ENCODE measurements around the gene RBFOX2. TPM values are rescaled to one million over a fixed set of nuclear protein-coding genes. Genes with fewer than 3 reads are reported as not detected.

The RBFOX2 gene
- total and polyA plus RNA-seq, 2 experiments from 2014 or later: 88.8 to 131 TPM

GRCh38 chr22:36002084-36002483 lies 26.5 kb downstream of the RBFOX2 start:
- peaks cover 96% of the 10 kb centered on the region for H3K79me2 ChIP-seq (replicated peaks; ENCODE audit: insufficient read depth)
- no peaks in the 10 kb centered on the region for H3K9me3 Mint-ChIP-seq
- H4K20me1 ChIP-seq (replicated peaks; ENCODE audit: insufficient read depth): peaks cover 33% of the 10 kb centered on the region

DNA sequence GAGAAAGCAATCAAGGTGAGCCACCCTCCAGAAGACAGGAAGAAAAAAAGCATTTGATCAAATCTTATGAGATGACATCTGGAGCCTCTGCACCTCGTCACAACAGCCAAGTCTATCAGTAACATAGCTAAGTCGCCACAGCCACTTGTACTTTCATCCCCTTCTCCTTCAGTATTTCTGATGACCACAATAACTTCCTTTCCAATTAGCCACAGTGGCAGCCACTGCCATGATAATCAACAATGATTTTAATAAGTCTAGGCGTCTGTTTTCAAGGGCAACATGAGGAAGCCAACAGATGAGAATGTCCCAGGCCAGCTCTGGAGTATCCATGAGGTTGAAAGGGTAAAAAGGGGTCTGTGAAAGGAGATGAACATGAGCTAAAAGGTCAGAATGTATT lies 29.9 kb downstream of the RBFOX2 start:
- H3F3A ChIP-seq (replicated peaks; ENCODE audit: low read depth): no peaks in the 10 kb centered on the region
- no peak for ATAC-seq
- no peak overlapping the region for H3K4me3 ChIP-seq
- H3K36me3 Mint-ChIP-seq (ENCODE audit: low read depth): peaks cover 3% of the 10 kb centered on the region; the same call in 2 of the 3 replicates
- no peak overlapping the region for H3K27ac ChIP-seq (ENCODE audit: low read depth)
- no peaks in the 10 kb centered on the region for H3K36me3 ChIP-seq (ENCODE audit: insufficient read depth)
- no peak overlapping the region for H3K4me2 ChIP-seq
- no peak overlapping the region for H3K27ac Mint-ChIP-seq
- no peaks in the 10 kb centered on the region; the same call in 2 of the 3 replicates for H3K9me3 Mint-ChIP-seq
- H3K27me3 ChIP-seq (ENCODE audit: insufficient read depth): no peaks in the 10 kb centered on the region
- H3K27me3 Mint-ChIP-seq (ENCODE audit: insufficient read depth, low read depth, poor library complexity): peaks cover 3% of the 10 kb centered on the region
- H3K9me2 ChIP-seq (ENCODE audit: insufficient read depth): no peaks in the 10 kb centered on the region
- no peak overlapping the region for H3K4me3 Mint-ChIP-seq
- peaks cover 12% of the 10 kb centered on the region; the same call in 1 of the 2 replicates for H3K4me1 ChIP-seq (ENCODE audit: insufficient read depth)
- no peak for TF ChIP-seq NANOG (IDR thresholded peaks at IDR 0.05; ENCODE audit: borderline replicate concordance)
- TF ChIP-seq POLR2AphosphoS5 (IDR thresholded peaks at IDR 0.05; ENCODE audit: low read depth): no peak
- TF ChIP-seq ZNF331 (CRISPR knock-in tag; IDR thresholded peaks at IDR 0.05; ENCODE audit: low read depth): no peak
- no peak for TF ChIP-seq EZH2phosphoT487 (IDR thresholded peaks at IDR 0.05; ENCODE audit: unreplicated experiment)
- TF ChIP-seq EZH2 (IDR thresholded peaks at IDR 0.05; ENCODE audit: low read depth, unreplicated experiment): no peak
- TF ChIP-seq CREB1 (CRISPR knock-in tag; IDR thresholded peaks at IDR 0.05; ENCODE audit: low read depth): no peak
- no peak for TF ChIP-seq JUNB (IDR thresholded peaks at IDR 0.05; ENCODE audit: unreplicated experiment)
- TF ChIP-seq, protein P1, sequence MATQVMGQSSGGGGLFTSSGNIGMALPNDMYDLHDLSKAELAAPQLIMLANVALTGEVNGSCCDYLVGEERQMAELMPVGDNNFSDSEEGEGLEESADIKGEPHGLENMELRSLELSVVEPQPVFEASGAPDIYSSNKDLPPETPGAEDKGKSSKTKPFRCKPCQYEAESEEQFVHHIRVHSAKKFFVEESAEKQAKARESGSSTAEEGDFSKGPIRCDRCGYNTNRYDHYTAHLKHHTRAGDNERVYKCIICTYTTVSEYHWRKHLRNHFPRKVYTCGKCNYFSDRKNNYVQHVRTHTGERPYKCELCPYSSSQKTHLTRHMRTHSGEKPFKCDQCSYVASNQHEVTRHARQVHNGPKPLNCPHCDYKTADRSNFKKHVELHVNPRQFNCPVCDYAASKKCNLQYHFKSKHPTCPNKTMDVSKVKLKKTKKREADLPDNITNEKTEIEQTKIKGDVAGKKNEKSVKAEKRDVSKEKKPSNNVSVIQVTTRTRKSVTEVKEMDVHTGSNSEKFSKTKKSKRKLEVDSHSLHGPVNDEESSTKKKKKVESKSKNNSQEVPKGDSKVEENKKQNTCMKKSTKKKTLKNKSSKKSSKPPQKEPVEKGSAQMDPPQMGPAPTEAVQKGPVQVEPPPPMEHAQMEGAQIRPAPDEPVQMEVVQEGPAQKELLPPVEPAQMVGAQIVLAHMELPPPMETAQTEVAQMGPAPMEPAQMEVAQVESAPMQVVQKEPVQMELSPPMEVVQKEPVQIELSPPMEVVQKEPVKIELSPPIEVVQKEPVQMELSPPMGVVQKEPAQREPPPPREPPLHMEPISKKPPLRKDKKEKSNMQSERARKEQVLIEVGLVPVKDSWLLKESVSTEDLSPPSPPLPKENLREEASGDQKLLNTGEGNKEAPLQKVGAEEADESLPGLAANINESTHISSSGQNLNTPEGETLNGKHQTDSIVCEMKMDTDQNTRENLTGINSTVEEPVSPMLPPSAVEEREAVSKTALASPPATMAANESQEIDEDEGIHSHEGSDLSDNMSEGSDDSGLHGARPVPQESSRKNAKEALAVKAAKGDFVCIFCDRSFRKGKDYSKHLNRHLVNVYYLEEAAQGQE (IDR thresholded peaks at IDR 0.05; ENCODE audit: unreplicated experiment): no peak
- peaks cover 27% of the 10 kb centered on the region for H3K4me1 Mint-ChIP-seq
- peaks cover 92% of the 10 kb centered on the region for H3K79me2 ChIP-seq (replicated peaks; ENCODE audit: insufficient read depth)
- H2AFZ ChIP-seq: no peak overlapping the region
- no peak for DNase-seq (ENCODE audit: low spot score)
- H4K20me1 ChIP-seq (replicated peaks; ENCODE audit: insufficient read depth): peaks cover 23% of the 10 kb centered on the region

More at GRCh38 chr22:36002084-36002483, 26.5 kb downstream of the RBFOX2 start:
- no peak overlapping the region for H2AFZ ChIP-seq
- ATAC-seq (no peak), DNase-seq (ENCODE audit: low spot score) (no peak)
- no peak overlapping the region for H3K4me2 ChIP-seq
- H3K36me3 Mint-ChIP-seq (ENCODE audit: low read depth): no peaks in the 10 kb centered on the region
- no peak overlapping the region for H3K27ac Mint-ChIP-seq
- TF ChIP-seq STAT1 (IDR thresholded peaks at IDR 0.05; ENCODE audit: unreplicated experiment): no peak
- no peak overlapping the region for H3K4me3 Mint-ChIP-seq
- no peaks in the 10 kb centered on the region for H3F3A ChIP-seq (replicated peaks; ENCODE audit: low read depth)
- no peaks in the 10 kb centered on the region for H3K27me3 Mint-ChIP-seq (ENCODE audit: insufficient read depth, low read depth, poor library complexity)
- H3K36me3 ChIP-seq (ENCODE audit: insufficient read depth): no peaks in the 10 kb centered on the region
- H3K4me1 Mint-ChIP-seq: peaks cover 11% of the 10 kb centered on the region
- no peaks in the 10 kb centered on the region for H3K9me2 ChIP-seq (ENCODE audit: insufficient read depth)
- no peaks in the 10 kb centered on the region for H3K27me3 ChIP-seq (ENCODE audit: insufficient read depth)
- no peak overlapping the region for H3K27ac ChIP-seq (ENCODE audit: low read depth)
- no peak overlapping the region for H3K4me3 ChIP-seq
- no peaks in the 10 kb centered on the region; the same call in 1 of the 2 replicates for H3K4me1 ChIP-seq (ENCODE audit: insufficient read depth)

All from GM23338 (cell line).